Superior temporal gyrus (tissue), 1 donor: ENCODE measurements around the gene C2orf92.
"Not testable (repeated sequence)": the region's sequence is repeated elsewhere in the genome, so short reads cannot be mapped to it uniquely, and the experiment has no call there.

Source experiments
- DNase-seq: peaks from one replicate; pipeline ENCODE4 v3.0.0-alpha.2; 2016; ENCODE audit errors: extremely low spot score

C2orf92 gene

GRCh38 chr2:97693476-97693875, 24.0 kb downstream of the C2orf92 start:
- DNase-seq, result no peak

- DNase-seq, result no peak
Observed at GRCh38 chr2:97695744-97696143, 26.2 kb downstream of the C2orf92 start.

GRCh38 chr2:97697252-97698235, 28.0 kb downstream of the C2orf92 start:
- DNase-seq, result peak; percentile 98

- no peak for DNase-seq
Observed at GRCh38 chr2:97698530-97698929, 29.0 kb downstream of the C2orf92 start.

GRCh38 chr2:97699765-97700444, 30.4 kb downstream of the C2orf92 start:
- DNase-seq, result peak; percentile 70

GRCh38 chr2:97701186-97701585, 31.7 kb downstream of the C2orf92 start:
- DNase-seq, result no peak

- no peak for DNase-seq
Observed at GRCh38 chr2:97701851-97702465, 32.4 kb downstream of the C2orf92 start.

GRCh38 chr2:97702731-97703470, 33.4 kb downstream of the C2orf92 start:
- DNase-seq, result no peak

- no peak for DNase-seq
Observed at GRCh38 chr2:97703741-97704140, 34.2 kb downstream of the C2orf92 start.

- DNase-seq, result no peak
Observed at GRCh38 chr2:97704989-97705388, 35.5 kb downstream of the C2orf92 start.

- no peak for DNase-seq
Observed at GRCh38 chr2:97706112-97706511, 36.6 kb downstream of the C2orf92 start.

GRCh38 chr2:97706708-97707345, 37.3 kb downstream of the C2orf92 start:
- DNase-seq, result no peak

- DNase-seq, result no peak
Observed at GRCh38 chr2:97707362-97708047, 38.0 kb downstream of the C2orf92 start.

- no peak for DNase-seq
Observed at GRCh38 chr2:97708048-97708380, 38.5 kb downstream of the C2orf92 start.

- DNase-seq, result no peak
Observed at GRCh38 chr2:97708608-97709007, 39.1 kb downstream of the C2orf92 start.

- DNase-seq, result no peak
Observed at GRCh38 chr2:97711394-97711711, 41.8 kb downstream of the C2orf92 start.

- not testable (repeated sequence) for DNase-seq
Observed at GRCh38 chr2:97712175-97712574, 42.7 kb downstream of the C2orf92 start.

GRCh38 chr2:97712693-97713295, 43.3 kb downstream of the C2orf92 start:
- no peak for DNase-seq

GRCh38 chr2:97713296-97714083, 44.0 kb downstream of the C2orf92 start, which contains the start of gene ZAP70:
TSS of gene ZAP70 (plus strand) at chr2:97713576. CDS start at chr2:97724037, 10,461 bp downstream.
- DNase-seq, result no peak
